Natural killer cell (primary cell): ENCODE results near the gene SYMPK. TPM values are rescaled to one million over a fixed set of nuclear protein-coding genes. Genes with fewer than 3 reads are reported as not detected.

Experiments used
- ATAC-seq, 3 donors: fragments of 150-1000 bp in 2 of 3; fragments of 200-7000 bp in 1 of 3; cut with Tn5 transposase; 1 replicate in 1 of 3; 2 replicates in 2 of 3; pipeline ENCODE4 v1.10.0; 2021; ENCODE audit warnings: mild to moderate bottlenecking in 2 of 3, moderate library complexity in 2 of 3
- DNase-seq, 2 donors: peaks; one replicate each; pipeline versions ENCODE4 v3.0.0 to v3.0.0-alpha.2; 2013 to 2021; ENCODE audit warnings: mixed read lengths in 1 of 2
- H3K27ac ChIP-seq: one replicate; pipeline ENCODE4 v1.5.1; 2013; ENCODE audit warnings: mild to moderate bottlenecking, low read length
- H3K27me3 ChIP-seq: one replicate; pipeline ENCODE4 v1.6.1; 2013; ENCODE audit warnings: low read length; ENCODE audit not compliant: control insufficient read depth, insufficient read depth
- H3K36me3 ChIP-seq: one replicate; pipeline ENCODE4 v1.6.1; 2013; ENCODE audit warnings: low read length; ENCODE audit not compliant: control insufficient read depth, insufficient read depth
- H3K4me1 ChIP-seq: one replicate; pipeline ENCODE4 v1.6.1; 2013; ENCODE audit warnings: low read length; ENCODE audit not compliant: control insufficient read depth, insufficient read depth
- H3K4me3 ChIP-seq: one replicate; pipeline ENCODE4 v1.5.1; 2013; ENCODE audit warnings: low read length
- H3K9me3 ChIP-seq: one replicate; pipeline ENCODE4 v1.6.1; 2013; ENCODE audit warnings: low read length; ENCODE audit not compliant: control insufficient read depth, insufficient read depth
- H3K27ac Mint-ChIP-seq, 2 donors: one replicate each; pipeline ENCODE4 v1.8.0; 2022; ENCODE audit warnings: mild to moderate bottlenecking in 2 of 2, mixed read lengths in 2 of 2, moderate library complexity in 1 of 2
- H3K27me3 Mint-ChIP-seq, 2 donors: one replicate each; pipeline ENCODE4 v1.8.0; 2022; ENCODE audit warnings: low read depth in 2 of 2, mixed read lengths in 2 of 2
- H3K36me3 Mint-ChIP-seq: one replicate; pipeline ENCODE4 v1.8.0; 2022; ENCODE audit warnings: mixed read lengths
- H3K4me1 Mint-ChIP-seq, 2 donors: one replicate each; pipeline ENCODE4 v1.8.0; 2022; ENCODE audit warnings: mixed read lengths in 2 of 2
- H3K4me3 Mint-ChIP-seq: one replicate; pipeline ENCODE4 v1.8.0; 2022; ENCODE audit warnings: mild to moderate bottlenecking, moderate library complexity, mixed read lengths
- H3K9me3 Mint-ChIP-seq, 2 donors: one replicate each; pipeline ENCODE4 v1.8.0; 2022; ENCODE audit warnings: mixed read lengths in 2 of 2
- CTCF ChIP-seq: fragments of 200-600 bp; IDR thresholded peaks from one replicate; pipeline ENCODE4 v1.8.0; 2022; ENCODE audit warnings: antibody characterized with exemption
- WGBS: methylation state at CpG from one replicate; pipeline ENCODE4 v1.1.7; 2013; ENCODE audit warnings: missing lambda C conversion rate; ENCODE audit not compliant: insufficient coverage; 5-methylcytosine and 5-hydroxymethylcytosine counted together
- intact Hi-C: fragments of 100-400 bp; cut with micrococcal nuclease; formaldehyde crosslinking; loops from one replicate; pipeline ENCODE4 v1.14.2; 2022
- total RNA-seq, 4 donors: library from RNA; stranded (reverse); fragments of 120-200 nt in 1 of 4; gene quantifications; one replicate each; pipeline versions ENCODE4 v1.2.3 to v1.2.4, GENCODE V29; 2013 to 2022

SYMPK gene
- total RNA-seq, 3 donors from 2014 or later (not counting 1 experiment from before 2014, with no cell fraction given): 86.4 to 94.8 (median 86.7) TPM

GRCh38 chr19:45834970-45835369, 28.0 kb downstream of the SYMPK start:
- Mint-ChIP-seq H3K9me3 (no peaks in the 10 kb centered on the region), H3K27ac (no peak overlapping the region), H3K4me3 (no peak overlapping the region), H3K36me3 (peaks cover 15% of the 10 kb centered on the region), H3K4me1 (no peaks in the 10 kb centered on the region), H3K27me3 (no peaks in the 10 kb centered on the region)
- Histone ChIP-seq H3K36me3 (peaks cover 79% of the 10 kb centered on the region), H3K27me3 (no peaks in the 10 kb centered on the region), H3K9me3 (no peaks in the 10 kb centered on the region), H3K4me1 (no peaks in the 10 kb centered on the region), H3K27ac (no peak overlapping the region), H3K4me3 (no peak overlapping the region)
- intact Hi-C loops: no loop called here
- no peak for TF ChIP-seq CTCF
- WGBS: 96% methylated on average over 7 of the region's 7 CpGs
- no peak for DNase-seq
- ATAC-seq: no peak

GRCh38 chr19:45828945-45829344, 34.0 kb downstream of the SYMPK start:
- H3K4me1 Mint-ChIP-seq: no peaks in the 10 kb centered on the region
- TF ChIP-seq CTCF: no peak
- H3K27me3 Mint-ChIP-seq: no peaks in the 10 kb centered on the region
- peaks cover 89% of the 10 kb centered on the region for H3K36me3 ChIP-seq
- no peak overlapping the region for H3K4me3 Mint-ChIP-seq
- H3K27ac ChIP-seq: no peak overlapping the region
- H3K27me3 ChIP-seq: no peaks in the 10 kb centered on the region
- no peaks in the 10 kb centered on the region for H3K9me3 Mint-ChIP-seq
- H3K4me3 ChIP-seq: no peak overlapping the region
- no peak for ATAC-seq
- 98% methylated on average over 16 of the region's 16 CpGs for WGBS
- no peaks in the 10 kb centered on the region for H3K9me3 ChIP-seq
- H3K36me3 Mint-ChIP-seq: no peaks in the 10 kb centered on the region
- H3K4me1 ChIP-seq: no peaks in the 10 kb centered on the region
- H3K27ac Mint-ChIP-seq: no peak overlapping the region
- DNase-seq: no peak
- intact Hi-C loops: no loop called here

- H3K27ac Mint-ChIP-seq: no peak overlapping the region
- no peaks in the 10 kb centered on the region for H3K36me3 Mint-ChIP-seq
- WGBS: 95% methylated on average over 9 of the region's 9 CpGs
- H3K9me3 Mint-ChIP-seq: no peaks in the 10 kb centered on the region
- Histone ChIP-seq H3K36me3 (peaks cover 87% of the 10 kb centered on the region), H3K27me3 (no peaks in the 10 kb centered on the region), H3K4me3 (no peak overlapping the region), H3K9me3 (no peaks in the 10 kb centered on the region), H3K4me1 (no peaks in the 10 kb centered on the region), H3K27ac (no peak overlapping the region)
- no peak for TF ChIP-seq CTCF
- no peaks in the 10 kb centered on the region for H3K27me3 Mint-ChIP-seq
- no peak overlapping the region for H3K4me3 Mint-ChIP-seq
- intact Hi-C loops: no loop called here
- no peak for DNase-seq
- no peak for ATAC-seq
- H3K4me1 Mint-ChIP-seq: no peaks in the 10 kb centered on the region
Measured at GRCh38 chr19:45828523-45828922, 34.4 kb downstream of the SYMPK start.

- H3K36me3 ChIP-seq: peaks cover 88% of the 10 kb centered on the region
- ATAC-seq (no peak), DNase-seq (no peak)
Measured at GRCh38 chr19:45827459-45828093, 35.4 kb downstream of the SYMPK start.

More at GRCh38 chr19:45827459-45828093, 35.4 kb downstream of the SYMPK start:
- Histone ChIP-seq H3K27ac (no peak overlapping the region), H3K4me1 (no peaks in the 10 kb centered on the region), H3K27me3 (no peaks in the 10 kb centered on the region), H3K4me3 (no peak overlapping the region), H3K9me3 (no peaks in the 10 kb centered on the region)
- no peak overlapping the region for H3K4me3 Mint-ChIP-seq
- TF ChIP-seq CTCF: no peak
- intact Hi-C loops: no loop called here
- H3K27ac Mint-ChIP-seq: no peak overlapping the region
- no peaks in the 10 kb centered on the region for H3K27me3 Mint-ChIP-seq
- no peaks in the 10 kb centered on the region for H3K36me3 Mint-ChIP-seq
- 94% methylated on average over 16 of the region's 16 CpGs for WGBS
- no peaks in the 10 kb centered on the region for H3K9me3 Mint-ChIP-seq
- H3K4me1 Mint-ChIP-seq: no peaks in the 10 kb centered on the region
